DMS53 treated with DMSO at 0.1 percent for 48 hours (cell line): ENCODE results near the gene KBTBD8.

Experiments used
- DNase-seq: peaks from one replicate; lab custom pipeline; 2025; ENCODE audit not compliant: unreplicated experiment; lab: John Stamatoyannopoulos, UW

KBTBD8 gene

DNA sequence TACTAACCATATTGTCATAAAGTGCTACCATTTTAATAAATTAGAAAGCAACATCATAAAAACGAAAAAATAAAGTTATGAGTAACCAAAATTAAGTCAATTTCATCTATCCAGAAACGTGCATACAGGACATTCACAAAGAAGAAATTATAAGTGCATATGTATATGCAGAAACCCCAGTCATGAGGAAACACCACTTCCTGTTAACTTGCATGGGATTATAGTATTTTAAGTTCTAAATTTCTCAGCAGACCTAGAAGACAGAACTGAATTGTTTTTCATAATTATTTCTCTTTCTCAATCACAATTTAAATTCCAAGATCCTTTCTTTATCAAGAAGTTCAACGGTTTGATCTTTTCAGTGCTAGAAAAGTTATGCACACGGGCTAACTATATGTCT, 1.4 kb upstream of the KBTBD8 start:
- no peak for DNase-seq

DNA sequence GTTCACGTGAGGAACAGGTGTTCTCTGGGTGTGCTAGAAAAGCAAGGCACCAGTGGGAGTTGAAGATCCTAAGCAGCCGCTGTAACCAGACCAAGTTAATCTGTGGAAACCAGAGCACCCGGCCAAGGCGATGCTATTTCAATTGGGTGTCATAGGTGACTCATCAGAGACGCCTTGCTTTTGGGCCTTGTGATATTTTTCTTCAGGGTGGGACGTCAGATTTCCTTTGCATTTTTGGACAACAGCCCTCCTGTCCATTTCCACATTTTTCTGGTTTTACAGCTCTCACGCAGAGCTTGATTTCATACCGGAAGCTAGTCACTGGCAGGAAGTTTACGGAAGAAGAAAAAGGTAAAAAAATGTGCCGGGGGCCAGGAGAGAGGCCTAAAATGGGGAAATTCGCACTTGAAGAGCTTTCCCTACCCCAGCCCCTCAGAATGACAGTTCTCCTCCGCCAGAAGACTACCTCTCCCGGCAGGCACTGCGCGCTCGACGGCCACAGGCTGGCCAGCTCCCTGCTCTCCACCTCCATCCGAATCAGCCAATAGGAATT, 471 bp upstream of the KBTBD8 start:
- DNase-seq, result no peak

- no peak for DNase-seq
These were observed 763 bp downstream of the KBTBD8 start for GRCh38 chr3:66998904-66999235.

- no peak for DNase-seq
These were observed 1.9 kb downstream of the KBTBD8 start for GRCh38 chr3:67000009-67000408.

- no peak for DNase-seq
These were observed 3.2 kb downstream of the KBTBD8 start for GRCh38 chr3:67001086-67001861.

GRCh38 chr3:67005974-67006373, 7.9 kb downstream of the KBTBD8 start:
- no peak for DNase-seq

DNA sequence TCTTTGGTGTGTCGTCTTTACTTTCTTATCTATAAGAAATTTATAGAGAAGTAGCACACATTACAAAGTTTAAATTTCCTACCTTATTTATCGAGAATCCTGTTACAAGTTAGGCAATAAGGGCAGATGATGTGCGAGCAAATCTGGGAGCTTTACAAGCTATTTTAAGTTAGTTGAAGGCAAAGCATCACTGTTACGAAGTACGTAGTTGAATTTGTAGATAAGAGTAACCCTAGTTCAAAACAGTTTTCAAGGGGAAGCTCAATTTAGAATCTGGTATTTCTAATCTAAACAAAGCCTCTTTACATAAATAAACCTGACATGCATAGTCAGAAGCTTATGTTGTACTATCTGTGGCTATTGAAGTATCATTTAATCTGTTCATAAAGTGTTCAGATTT, 8.4 kb downstream of the KBTBD8 start:
- DNase-seq, result no peak

- no peak for DNase-seq
These were observed 10.3 kb downstream of the KBTBD8 start for GRCh38 chr3:67008388-67008787.

DNA sequence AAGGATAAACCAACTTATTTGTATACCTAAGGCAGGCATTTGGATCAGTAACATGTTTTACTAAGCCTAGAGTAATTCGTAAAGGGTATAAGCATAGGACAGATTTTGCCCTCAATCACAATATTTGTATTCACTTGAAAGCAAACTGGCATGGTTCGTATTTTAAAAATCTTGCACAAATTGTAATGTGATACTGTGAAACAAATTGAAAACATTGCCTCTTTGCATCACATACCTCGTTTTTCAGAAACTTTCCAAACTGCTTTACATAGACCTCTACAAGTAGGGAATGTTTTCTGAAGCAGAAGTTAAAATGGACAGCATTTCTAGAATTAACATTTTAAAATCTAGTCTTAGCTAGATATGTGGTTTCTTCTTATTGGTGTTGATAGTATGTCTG, 11.6 kb downstream of the KBTBD8 start:
- no peak for DNase-seq

- DNase-seq, result no peak
These were observed 13.5 kb downstream of the KBTBD8 start for GRCh38 chr3:67011414-67012131.

- DNase-seq, result no peak
These were observed 14.5 kb downstream of the KBTBD8 start for GRCh38 chr3:67012564-67012963.

DNA sequence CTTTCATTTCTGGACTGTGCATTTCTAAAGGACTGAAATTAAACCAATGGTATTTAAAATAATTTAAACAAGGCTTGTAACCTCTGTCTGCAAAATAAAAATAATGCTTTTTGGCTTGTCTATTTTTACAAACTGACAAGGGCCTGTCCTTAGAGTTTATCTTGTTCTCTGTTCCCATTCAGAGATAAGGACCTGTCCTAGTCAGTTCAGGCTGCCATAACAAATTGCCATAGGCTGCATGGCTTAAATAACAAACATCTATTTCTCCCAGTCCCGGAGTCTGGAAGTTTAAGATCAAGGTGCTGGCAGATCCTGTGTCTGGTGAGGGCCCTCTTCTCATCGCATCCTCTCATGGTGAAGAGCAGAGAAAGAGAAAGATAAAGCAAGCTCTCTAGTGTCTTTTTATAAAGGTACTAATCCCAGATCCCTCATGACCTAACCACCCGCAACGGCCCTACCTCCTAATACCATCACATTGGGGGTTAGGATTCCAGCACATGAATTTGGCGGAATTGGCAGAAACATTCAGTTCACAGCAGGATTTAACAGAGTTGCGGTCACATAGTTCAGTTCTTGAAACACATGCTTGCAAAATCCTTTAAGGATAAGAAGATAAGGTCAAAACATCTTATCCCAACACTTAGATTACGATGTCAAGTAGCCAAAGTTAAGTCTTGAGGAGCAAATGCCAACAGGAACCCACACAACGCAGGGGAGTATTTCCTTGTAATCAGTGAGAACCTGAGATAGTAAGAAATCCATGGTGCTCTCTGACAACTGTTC, 17.8 kb downstream of the KBTBD8 start:
- DNase-seq, result no peak

- DNase-seq, result no peak
These were observed 18.5 kb downstream of the KBTBD8 start for GRCh38 chr3:67016522-67017080.

DNA sequence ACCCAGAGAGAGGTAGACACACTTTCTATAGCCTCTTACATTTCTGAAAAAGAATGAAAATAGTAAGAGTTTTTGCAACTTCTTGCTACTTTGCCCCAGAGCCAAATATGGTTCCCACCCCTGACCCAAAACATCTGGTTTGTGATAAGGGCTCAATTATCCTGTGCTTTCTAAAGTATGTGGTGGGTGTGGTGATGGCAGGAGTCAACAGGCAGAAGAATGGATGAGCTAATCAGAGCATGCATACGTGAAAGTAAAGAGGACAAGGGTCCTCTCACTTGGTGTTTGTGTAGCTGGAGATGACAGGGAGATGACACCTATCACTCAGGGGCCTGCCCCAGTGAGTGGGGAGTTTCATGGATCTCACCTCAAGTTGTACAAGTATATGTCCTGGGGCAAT, 19.1 kb downstream of the KBTBD8 start:
- DNase-seq, result no peak

GRCh38 chr3:67018105-67018788, 20.1 kb downstream of the KBTBD8 start:
- DNase-seq, result peak; percentile 1

DNA sequence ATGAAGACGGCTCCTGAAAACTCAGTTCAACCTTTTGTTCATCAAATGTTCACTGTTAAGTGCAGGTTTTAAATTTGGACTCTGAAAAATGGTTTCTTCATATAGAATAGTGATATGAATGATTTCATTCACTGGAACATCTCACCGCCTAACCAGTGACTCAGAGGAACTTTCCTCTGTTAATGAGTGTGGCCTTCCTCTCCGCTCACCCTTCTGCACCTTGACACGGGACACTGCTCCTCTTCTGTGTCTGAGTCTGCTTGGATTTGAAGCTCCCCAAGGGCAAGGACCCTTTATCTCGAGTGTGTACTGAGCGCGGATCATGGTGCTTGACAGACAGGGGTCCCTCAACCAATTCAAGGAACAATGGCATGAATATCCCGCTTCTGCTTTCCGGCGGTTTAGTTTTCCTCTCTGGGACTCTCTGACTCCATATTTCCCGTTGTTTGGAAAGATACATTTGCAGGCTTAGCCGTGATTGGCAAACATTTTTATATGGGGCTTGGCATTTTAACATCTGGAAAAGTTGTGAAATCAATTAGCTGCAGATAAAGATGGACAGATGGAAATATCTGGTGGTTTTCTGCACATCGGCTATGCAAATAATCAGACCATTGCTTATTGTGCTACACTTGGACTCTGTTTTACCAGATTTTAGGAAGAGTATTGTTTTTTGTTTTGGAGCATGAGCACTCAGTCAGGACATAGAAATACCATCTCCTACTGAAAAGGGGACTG, 20.9 kb downstream of the KBTBD8 start:
- no peak for DNase-seq

DNA sequence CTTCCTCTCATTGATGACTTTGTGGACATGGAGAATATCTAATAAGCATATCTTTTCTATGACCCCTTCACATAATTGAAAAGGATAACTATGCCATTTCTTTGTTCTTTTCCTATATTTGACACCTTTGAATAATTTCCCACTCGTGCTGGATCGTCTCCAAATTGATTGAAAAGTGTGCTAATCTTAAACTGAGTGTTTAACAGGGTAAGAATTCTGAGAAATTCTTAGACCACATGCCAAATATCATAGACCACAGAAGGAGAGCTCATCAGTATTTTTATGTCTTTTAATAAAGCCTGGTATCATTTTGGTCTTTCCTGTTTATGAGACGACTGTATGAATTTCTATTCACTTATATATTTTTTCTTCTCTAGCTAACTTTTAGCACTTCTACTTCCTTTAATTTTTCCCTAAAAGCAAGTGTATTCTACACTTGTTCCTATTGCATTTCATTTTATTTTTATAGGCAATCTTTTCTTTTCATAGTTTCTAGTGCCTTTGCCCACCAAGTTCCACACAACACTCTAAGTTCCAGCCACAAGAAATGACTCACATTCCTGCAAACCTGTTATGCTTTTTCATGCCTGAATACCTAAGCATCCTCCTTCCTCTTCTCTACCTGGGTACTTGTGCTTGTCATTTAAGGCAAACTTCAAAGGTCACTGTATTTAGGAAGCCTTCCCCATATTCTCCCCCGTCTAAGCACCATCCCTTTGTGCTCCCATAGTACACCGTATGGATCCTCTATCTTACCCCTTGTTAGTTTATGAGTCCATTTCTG, 30.1 kb downstream of the KBTBD8 start:
- no peak for DNase-seq

- no peak for DNase-seq
These were observed 33.0 kb downstream of the KBTBD8 start for GRCh38 chr3:67030785-67031740.
